Muscle of arm (tissue), 14 donors: ENCODE data around the gene CCT5. TPM values are rescaled to one million over a fixed set of nuclear protein-coding genes. Genes with fewer than 3 reads are reported as not detected.

ENCODE experiments used
- DNase-seq: peaks from one replicate; pipeline ENCODE4 v3.0.0-alpha.2; 2013
- long read RNA-seq, 11 donors: transcript quantifications; one replicate each; lab custom pipeline, GENCODE V29; 2026
- polyA plus RNA-seq, 12 donors: library from polyadenylated mRNA; unstranded; fragments of 120-200 nt; gene quantifications; one replicate each; pipeline ENCODE4 v1.2.1, GENCODE V29; 2013; ENCODE audit not compliant: insufficient read length in 12 of 12

CCT5 gene
- polyA plus RNA-seq = 100 to 1,000 TPM in 11 of 12 donors, not detected in 1; 138 to 204 (median 178) TPM
- long read RNA-seq, donor 1, transcript CCT5-212 (2 exons, 568 nt) = minor isoform, 15 of 124 reads
- long read RNA-seq, donor 1, transcript CCT5-201 (11 exons, 3,675 nt) = major isoform, 30 of 124 reads
- long read RNA-seq, donor 1, partial matches to known transcripts = 75 of 124 reads
- long read RNA-seq, donor 1, other reads (novel, unspliced or antisense) = 0 of 124 reads
- long read RNA-seq, donor 2, transcript CCT5-201 (11 exons, 3,675 nt) = major isoform, 85 of 327 reads
- long read RNA-seq, donor 2, partial matches to known transcripts = 222 of 327 reads
- long read RNA-seq, donor 2, other reads (novel, unspliced or antisense) = 10 of 327 reads
- long read RNA-seq, donor 3, transcript CCT5-212 (2 exons, 568 nt) = minor isoform, 13 of 166 reads
- long read RNA-seq, donor 3, transcript CCT5-201 (11 exons, 3,675 nt) = major isoform, 28 of 166 reads
- long read RNA-seq, donor 3, partial matches to known transcripts = 124 of 166 reads
- long read RNA-seq, donor 3, other reads (novel, unspliced or antisense) = 0 of 166 reads
- long read RNA-seq, donor 4, transcript CCT5-201 (11 exons, 3,675 nt) = major isoform, 22 of 121 reads
- long read RNA-seq, donor 4, transcript CCT5-212 (2 exons, 568 nt) = minor isoform, 6 of 121 reads
- long read RNA-seq, donor 4, partial matches to known transcripts = 52 of 121 reads
- long read RNA-seq, donor 4, other reads (novel, unspliced or antisense) = 39 of 121 reads
- long read RNA-seq, donor 5, transcript CCT5-201 (11 exons, 3,675 nt) = major isoform, 72 of 701 reads
- long read RNA-seq, donor 5, transcript CCT5-212 (2 exons, 568 nt) = minor isoform, 32 of 701 reads
- long read RNA-seq, donor 5, partial matches to known transcripts = 583 of 701 reads
- long read RNA-seq, donor 5, other reads (novel, unspliced or antisense) = 10 of 701 reads
- long read RNA-seq, donor 6, transcript CCT5-212 (2 exons, 568 nt) = minor isoform, 9 of 177 reads
- long read RNA-seq, donor 6, transcript CCT5-201 (11 exons, 3,675 nt) = major isoform, 27 of 177 reads
- long read RNA-seq, donor 6, partial matches to known transcripts = 107 of 177 reads
- long read RNA-seq, donor 6, other reads (novel, unspliced or antisense) = 31 of 177 reads
- long read RNA-seq, donor 7, transcript CCT5-201 (11 exons, 3,675 nt) = major isoform, 31 of 52 reads
- long read RNA-seq, donor 7, transcript CCT5-212 (2 exons, 568 nt) = minor isoform, 5 of 52 reads
- long read RNA-seq, donor 7, partial matches to known transcripts = 14 of 52 reads
- long read RNA-seq, donor 7, other reads (novel, unspliced or antisense) = 0 of 52 reads
- long read RNA-seq, donor 8, transcript CCT5-212 (2 exons, 568 nt) = minor isoform, 17 of 505 reads
- long read RNA-seq, donor 8, transcript CCT5-201 (11 exons, 3,675 nt) = major isoform, 68 of 505 reads
- long read RNA-seq, donor 8, partial matches to known transcripts = 309 of 505 reads
- long read RNA-seq, donor 8, other reads (novel, unspliced or antisense) = 109 of 505 reads
- long read RNA-seq, donor 9, transcript CCT5-212 (2 exons, 568 nt) = minor isoform, 7 of 177 reads
- long read RNA-seq, donor 9, transcript CCT5-201 (11 exons, 3,675 nt) = major isoform, 26 of 177 reads
- long read RNA-seq, donor 9, partial matches to known transcripts = 115 of 177 reads
- long read RNA-seq, donor 9, other reads (novel, unspliced or antisense) = 26 of 177 reads
- long read RNA-seq, donor 10, transcript CCT5-212 (2 exons, 568 nt) = minor isoform, 8 of 105 reads
- long read RNA-seq, donor 10, transcript CCT5-201 (11 exons, 3,675 nt) = major isoform, 48 of 105 reads
- long read RNA-seq, donor 10, partial matches to known transcripts = 48 of 105 reads
- long read RNA-seq, donor 10, other reads (novel, unspliced or antisense) = 0 of 105 reads
- long read RNA-seq, donor 11, transcript CCT5-212 (2 exons, 568 nt) = minor isoform, 21 of 265 reads
- long read RNA-seq, donor 11, transcript CCT5-201 (11 exons, 3,675 nt) = major isoform, 61 of 265 reads
- long read RNA-seq, donor 11, partial matches to known transcripts = 139 of 265 reads
- long read RNA-seq, donor 11, other reads (novel, unspliced or antisense) = 38 of 265 reads

DNA sequence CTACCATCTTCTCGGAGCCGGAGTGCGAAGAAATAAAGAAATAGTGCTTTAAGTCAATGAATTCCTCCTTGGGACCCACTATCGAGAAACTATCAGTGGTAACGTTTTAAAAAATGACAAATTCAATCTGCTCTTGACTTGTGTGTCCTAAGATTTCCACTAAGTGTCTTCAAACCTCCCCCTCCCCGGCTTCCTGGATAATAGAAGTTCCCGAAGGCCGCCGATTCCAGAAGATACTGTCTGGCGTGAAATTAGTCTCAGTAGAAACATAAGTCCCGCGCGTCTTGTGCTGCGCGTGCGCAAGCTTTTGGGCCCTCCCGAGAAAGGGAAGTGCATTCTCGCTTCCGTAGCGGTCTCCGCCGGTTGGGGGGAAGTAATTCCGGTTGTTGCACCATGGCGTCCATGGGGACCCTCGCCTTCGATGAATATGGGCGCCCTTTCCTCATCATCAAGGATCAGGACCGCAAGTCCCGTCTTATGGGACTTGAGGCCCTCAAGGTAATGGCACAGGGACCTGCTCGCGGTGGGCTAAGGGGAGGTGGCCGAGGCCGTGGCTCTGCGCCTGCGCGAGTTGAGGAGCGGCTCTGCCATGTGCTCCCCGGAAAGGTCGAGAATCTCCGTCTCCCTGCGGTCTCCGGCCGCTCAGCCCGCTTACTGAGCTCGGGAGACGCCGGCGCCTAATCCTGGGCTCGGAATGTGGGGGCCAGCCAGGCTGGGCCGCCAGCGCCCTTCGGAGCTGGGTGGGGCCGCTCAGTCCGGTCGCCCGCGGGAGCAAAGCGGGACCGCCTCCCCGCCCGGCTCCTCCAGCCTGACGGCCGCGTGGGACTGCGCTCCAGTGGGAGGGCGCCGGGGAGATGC, at the start of gene CCT5:
Gene CCT5, plus strand, starts transcription at position 333 of the 858 bp plus-strand sequence. Its CDS starts 61 bp downstream, at position 394.
- peak; percentile 96 for DNase-seq

DNA sequence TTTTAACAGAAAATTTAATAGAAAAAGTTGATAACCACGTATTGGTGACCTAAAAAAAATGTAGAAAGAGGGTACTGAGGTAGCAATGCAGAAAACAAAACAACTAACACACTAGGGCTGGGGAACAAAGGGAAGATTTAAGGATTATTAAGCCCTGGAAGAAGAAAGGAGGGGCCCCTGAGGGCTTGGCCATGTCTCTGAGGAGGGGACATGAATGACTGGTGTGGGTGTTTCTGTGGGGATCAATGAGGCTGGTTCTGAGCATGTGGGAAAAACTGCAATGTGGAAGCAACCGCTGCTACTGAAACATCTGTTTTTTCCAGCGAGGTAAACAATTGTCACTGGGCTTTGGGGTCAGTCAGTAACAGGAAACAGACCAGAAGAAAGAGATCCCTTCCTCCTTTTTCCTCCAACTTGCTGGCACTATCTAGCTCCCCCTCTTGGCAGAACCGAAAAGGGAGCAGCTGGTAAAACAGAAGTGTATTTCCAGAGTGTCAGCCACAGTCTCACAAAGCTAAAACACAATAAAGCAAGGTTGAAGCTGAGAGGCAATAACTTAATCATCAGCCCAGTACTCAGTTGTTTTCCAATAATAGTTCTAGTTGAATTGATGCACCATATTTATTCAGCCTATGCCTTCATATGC, 48.7 kb upstream of the CCT5 start:
- peak; percentile 7 for DNase-seq

DNA sequence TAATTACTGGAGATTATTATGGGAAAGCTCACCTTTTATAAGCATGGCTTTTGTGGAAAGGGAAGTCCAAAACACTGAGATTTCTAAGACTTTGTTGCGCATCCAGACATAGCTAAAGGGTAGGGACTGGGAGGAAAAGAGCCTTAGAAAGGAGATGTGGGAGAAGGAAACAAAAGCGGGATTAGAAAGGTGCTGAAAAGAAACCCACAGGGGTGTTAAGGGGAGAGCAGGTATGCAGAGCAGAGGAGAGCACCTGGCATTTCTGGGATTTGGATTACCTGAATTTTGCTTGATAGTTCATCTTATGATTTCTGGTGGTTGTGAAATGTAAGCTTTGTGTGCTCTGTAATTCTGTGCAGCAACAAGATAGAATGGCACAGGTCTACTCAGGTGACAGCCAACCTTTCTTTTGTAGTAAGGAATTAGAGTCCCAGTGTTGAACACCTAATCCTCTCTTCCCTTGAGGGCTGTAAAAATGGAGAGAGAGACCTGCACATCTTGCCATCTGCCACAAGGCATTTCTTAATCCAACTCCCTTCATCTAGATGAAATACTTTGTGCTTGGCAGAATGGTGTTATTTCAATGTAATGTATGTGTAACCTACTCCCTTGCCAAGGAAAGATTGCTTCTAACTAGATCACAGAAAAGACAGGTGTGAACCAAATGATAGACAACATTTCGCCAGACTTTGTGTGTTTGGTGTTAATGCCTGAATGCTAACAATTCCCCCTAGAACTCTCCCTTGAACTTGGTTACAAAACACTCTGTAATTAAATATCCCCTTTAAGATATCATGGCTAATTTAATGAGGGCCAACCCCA, 47.8 kb upstream of the CCT5 start:
- DNase-seq = no peak

DNA sequence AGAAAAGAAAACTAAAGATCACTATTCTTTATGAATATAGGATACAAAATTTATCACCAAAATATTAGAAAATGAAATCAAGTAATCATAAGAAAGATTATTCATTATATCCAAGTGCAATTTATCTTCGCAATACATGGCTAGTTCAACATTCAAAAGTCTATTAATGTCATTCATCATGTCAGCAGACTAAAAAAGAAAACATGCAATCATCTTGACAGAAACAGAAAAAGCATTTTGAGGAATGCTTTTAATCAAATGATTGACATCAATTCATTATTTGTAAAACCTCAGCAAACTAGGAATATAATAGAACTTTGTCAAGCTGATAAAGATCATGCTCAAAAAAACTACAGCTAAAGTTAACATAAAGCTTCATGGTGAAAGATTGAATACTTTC, 41.1 kb upstream of the CCT5 start:
- no peak for DNase-seq

DNA sequence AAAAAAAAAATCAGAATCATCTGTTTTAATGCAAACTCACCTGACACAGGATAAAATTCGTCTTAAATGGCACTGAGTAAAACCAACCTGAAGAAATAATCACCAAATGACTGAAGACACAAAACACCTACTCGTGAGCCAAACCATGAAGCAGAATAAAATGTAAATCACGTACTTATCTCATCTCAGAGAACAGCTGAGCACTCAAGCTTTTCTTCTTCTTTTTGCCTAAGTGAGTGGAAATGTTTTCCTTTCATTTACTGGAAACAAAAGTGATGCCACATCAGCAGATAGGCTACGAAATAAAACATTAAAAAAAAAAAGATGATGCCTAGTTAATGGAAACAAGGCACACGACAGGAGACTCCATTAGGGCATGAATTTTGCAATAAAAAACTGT, 36.8 kb upstream of the CCT5 start:
- no peak for DNase-seq

DNA sequence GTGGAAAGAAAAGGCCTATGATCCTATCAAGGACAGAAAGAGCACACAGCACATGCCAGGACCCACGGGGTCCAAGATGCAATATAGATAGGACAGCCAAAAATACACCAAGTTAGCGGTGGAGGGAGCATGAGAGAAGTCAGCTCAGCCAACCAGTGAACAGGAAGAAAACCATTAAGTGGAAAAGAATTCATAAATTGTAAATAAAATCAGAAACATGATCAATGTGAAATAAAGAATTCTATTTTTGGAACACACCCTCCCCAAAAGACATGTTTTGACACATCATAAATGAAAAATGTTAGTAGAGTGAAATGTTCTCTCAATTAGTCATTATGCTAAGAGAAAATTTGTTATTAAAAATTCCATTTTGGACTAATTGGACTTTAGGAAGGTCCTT, 36.0 kb upstream of the CCT5 start:
- DNase-seq = no peak

DNA sequence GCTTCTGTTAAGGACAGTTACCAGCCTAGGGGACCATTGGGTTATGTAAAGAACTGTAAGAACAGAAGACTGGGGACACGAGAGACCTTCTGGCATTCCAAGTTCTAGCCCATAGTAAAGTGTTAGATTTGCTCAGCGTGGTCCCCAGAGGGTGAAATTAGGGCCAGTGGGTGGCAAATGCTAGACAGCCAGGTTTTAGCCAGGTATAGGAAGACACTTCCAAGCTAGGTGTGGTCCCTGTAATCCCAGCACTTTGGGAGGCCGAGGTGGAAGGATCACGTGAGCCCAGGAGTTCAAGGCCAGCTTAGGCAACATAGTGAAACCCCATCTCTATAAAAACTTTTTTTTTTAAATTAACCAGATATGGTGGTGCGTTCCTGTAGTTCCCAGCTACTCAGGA, 34.7 kb upstream of the CCT5 start:
- no peak for DNase-seq

DNA sequence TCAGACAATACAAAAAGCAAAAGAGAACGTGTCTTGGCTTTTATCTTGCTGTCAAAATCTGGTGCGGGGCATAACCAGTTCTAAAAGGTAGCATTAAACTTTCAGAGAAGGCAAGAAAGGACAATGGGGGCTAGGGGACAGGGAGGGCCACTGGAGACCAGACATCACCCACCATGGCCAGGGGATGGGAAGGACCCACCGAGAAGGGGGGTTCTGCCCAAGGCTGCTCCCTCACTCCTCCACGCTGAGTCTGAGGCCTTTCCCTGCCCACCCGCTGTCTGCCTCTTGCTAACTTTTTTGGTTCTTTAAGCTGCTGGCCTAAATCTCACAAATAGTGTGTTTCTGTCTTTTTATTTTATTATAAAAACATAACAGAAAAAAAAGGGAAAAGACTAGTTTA, 34.0 kb upstream of the CCT5 start:
- no peak for DNase-seq

DNA sequence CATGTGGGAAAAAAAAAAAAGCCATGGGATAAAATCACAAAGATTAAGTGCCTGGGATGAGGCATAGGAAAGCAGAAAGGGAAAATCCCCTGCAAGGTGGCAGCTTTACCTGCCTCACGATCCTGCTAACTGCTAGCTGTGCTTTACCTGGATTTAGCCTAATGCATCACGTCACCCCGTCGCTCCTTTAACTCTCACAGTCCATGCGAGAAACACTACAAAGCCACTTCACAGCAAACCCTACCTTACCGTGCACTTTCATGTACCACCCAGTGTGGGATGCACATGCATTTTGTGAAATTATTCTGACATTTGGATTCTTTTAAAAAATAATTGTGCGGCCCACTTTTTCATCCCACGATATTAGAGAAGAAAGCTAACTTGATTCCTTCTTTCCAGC, 31.4 kb upstream of the CCT5 start:
- DNase-seq = no peak

DNA sequence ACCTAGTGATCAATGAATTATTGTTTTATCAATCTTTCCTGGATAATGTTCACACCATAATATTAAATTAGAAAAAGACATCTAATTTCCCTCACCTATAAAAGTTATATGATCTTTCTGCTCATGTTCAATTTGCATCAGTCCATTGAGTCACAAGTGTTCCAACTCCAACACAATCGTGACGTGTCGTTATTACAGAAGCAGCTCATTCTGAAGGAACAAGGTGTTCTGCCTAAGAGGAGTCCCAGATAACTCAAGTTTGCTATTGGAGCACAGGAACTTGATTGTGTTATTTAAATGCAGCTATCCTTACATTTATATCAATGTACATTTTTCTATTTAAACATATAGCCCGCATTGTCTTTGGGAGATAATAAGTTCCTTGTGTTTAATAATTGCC, 31.0 kb upstream of the CCT5 start:
- DNase-seq = no peak

DNA sequence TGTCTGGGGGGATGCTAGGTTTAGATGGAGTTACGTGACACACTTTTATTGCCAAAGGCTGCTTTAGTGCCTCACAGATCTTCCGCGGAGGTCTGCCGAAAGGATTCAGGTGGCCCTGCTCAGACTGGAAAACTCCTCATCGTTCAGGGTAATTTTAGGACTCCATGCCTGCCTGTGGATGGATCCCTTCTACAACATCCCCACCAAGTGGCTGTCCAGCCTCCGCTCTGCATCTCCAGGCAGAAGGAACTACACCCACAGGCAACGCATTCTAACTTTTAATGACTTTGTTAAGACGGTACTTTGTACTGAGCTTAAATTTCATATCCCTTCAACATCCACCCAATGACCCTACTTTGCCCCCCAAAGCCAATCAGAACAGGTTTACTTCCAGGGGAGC, 29.8 kb upstream of the CCT5 start:
- DNase-seq = no peak

DNA sequence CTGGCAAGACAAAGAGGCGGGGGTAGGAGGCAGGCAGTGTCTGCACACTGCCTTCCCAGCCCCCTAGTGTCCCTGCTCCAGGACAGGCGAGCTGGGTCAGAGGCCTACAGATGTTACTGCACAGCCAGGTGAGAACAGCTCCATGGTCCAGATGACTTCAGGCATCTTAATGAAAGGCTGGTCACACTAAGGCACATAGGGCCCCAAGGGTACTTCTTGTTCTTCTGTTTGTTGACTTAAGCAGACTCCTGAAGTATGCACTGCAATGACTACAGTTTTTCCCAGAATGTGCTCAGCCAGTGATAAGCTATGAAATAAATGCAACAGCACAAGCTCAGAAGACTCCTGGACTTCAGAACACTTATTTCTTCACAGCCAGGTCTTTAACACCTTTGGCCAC, 27.8 kb upstream of the CCT5 start:
- no peak for DNase-seq

DNA sequence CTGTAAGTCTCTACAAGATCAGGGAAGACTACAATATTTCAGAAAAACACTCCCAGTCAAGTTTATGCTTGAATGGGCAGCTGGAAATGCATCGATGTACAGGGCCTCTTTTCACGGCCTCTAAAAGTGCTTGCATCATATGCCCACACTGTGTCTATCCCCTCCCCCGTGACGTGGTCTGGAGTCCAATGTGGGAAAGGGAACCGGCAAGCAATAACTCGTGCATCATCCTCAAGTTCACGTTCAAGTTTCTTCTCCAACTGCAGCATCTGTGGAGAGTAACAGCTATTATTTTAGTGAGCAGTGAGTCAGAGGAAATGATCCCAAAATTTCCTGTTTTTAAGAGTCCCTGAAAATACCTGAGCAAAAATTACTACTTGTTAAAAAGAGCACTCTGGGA, 22.7 kb upstream of the CCT5 start:
- DNase-seq = no peak

DNA sequence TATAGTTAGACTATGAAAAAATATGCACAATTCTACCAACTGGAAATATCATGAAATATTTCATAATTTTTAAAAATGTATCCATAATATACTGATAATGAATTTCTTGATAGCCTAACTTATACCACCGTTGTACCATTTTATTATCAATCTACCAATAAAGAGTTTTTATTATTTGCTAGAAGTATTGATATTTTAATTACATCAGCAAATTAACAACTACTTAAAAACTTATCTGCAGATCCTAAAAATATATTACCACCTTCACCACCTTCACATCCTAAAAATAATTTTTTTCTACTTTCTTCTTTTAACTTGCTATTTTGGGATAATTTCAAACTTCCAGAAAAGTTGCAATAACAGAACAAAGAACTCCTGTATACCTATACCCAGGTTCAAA, 21.8 kb upstream of the CCT5 start:
- no peak for DNase-seq

DNA sequence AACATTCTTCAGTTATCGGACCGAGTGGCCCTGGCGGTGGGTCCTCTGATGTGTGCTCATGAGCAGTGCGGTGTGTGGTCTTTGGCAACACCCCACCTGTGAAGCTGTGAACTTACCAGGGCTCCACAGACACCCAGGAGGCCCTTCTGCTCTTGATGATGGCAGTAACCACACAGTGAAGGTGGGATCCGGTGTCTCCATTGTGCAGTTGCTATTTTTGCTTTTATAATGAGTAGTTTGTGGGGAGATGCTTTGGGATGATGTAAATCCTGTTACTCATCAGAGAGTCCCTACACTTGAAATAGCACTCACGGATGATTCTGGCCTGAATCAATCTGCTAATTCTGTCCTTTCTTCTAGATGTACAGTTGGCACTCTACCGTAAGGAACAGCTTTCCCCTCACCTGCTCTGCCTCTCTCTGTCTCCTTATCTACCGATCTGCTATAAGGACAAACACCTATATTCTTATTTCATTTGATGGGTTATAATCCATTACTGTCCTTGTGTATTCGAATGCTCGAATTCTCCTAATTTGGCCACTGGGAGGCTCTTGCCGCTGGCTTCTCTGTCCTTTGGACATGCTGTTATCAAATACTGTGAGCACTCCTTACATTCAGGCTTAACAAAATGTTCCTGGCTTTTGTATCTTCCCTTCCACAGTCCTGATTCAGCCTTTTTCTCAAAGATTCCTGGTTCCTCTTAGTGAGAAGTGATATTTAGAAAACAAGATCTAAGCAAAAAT, 20.6 kb upstream of the CCT5 start:
- DNase-seq = no peak

DNA sequence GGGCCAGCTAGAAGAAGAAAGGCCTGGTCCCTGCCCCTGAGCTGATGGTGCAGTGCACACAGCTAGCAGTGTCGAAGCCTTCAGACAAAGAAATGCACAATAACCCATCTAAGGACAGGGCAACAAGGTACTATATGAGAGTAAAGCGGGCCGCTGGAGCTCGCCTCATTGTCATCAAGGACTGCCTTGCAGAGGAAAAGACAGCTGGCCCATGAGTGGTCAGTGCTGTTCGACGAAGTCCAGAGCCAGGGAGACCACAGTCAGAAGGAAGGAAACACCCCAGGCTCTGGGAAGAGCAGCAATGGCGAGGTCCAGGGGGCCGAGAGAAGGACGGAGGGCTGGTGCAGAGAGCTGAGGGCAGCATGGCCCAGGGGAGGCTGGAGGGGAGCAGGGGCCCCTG, 17.7 kb upstream of the CCT5 start:
- DNase-seq = no peak

DNA sequence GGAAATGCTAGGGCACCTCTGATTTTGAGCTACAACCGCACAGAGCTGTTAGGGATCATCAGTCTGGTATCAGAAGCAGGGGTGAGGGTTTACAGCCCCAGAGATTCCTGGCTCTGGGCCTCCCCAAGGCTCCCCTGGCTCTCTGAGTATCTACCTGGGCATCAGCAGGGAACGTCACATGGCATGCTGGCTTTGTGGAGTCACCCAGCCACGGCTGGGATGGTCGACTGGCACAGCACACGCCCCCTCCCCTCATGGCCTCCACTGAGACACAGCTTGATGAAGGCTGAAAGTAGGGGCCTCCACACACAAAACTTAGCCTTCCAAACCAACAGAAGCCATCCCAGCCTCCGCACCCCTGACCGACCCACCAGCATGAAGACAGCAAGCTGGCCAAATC, 17.1 kb upstream of the CCT5 start:
- DNase-seq = no peak
